Measurements from ENCODE around the gene SH3BP5L. TPM values are rescaled to one million over a fixed set of nuclear protein-coding genes. Genes with fewer than 3 reads are reported as not detected.

SH3BP5L gene
- total RNA-seq, 1 donor from 2014 or later = 25.6 TPM

- TF ChIP-seq CTCF (conservative IDR thresholded peaks at IDR 0.05; ENCODE audit: low read depth, low read length) = peak; percentile 11
- no peak overlapping the region for H3K4me3 ChIP-seq (ENCODE audit: low read depth, low read length)
- DNase-seq (ENCODE audit: low read depth) = no peak
These were observed 25.0 kb upstream of the SH3BP5L start for GRCh38 chr1:248850536-248851251.

- no peak overlapping the region for H3K4me3 ChIP-seq (ENCODE audit: low read depth, low read length)
- DNase-seq (ENCODE audit: low read depth) = no peak
- no peak for TF ChIP-seq CTCF (conservative IDR thresholded peaks at IDR 0.05; ENCODE audit: low read depth, low read length)
These were observed 24.4 kb upstream of the SH3BP5L start for GRCh38 chr1:248850124-248850523.

GRCh38 chr1:248849637-248850036 lies 23.9 kb upstream of the SH3BP5L start:
- no peak for TF ChIP-seq CTCF (conservative IDR thresholded peaks at IDR 0.05; ENCODE audit: low read depth, low read length)
- no peak for DNase-seq (ENCODE audit: low read depth)
- H3K4me3 ChIP-seq (ENCODE audit: low read depth, low read length) = no peak overlapping the region

- no peak for TF ChIP-seq CTCF (conservative IDR thresholded peaks at IDR 0.05; ENCODE audit: low read depth, low read length)
- no peak for DNase-seq (ENCODE audit: low read depth)
These were observed 23.4 kb upstream of the SH3BP5L start for GRCh38 chr1:248849152-248849551.

GRCh38 chr1:248848602-248849001 lies 22.9 kb upstream of the SH3BP5L start:
- no peak for DNase-seq (ENCODE audit: low read depth)
- no peak overlapping the region for H3K4me3 ChIP-seq (ENCODE audit: low read depth, low read length)
- no peak for TF ChIP-seq CTCF (conservative IDR thresholded peaks at IDR 0.05; ENCODE audit: low read depth, low read length)

More at GRCh38 chr1:248849152-248849551, 23.4 kb upstream of the SH3BP5L start:
- no peak overlapping the region for H3K4me3 ChIP-seq (ENCODE audit: low read depth, low read length)

GRCh38 chr1:248847956-248848561 lies 22.3 kb upstream of the SH3BP5L start:
- TF ChIP-seq CTCF (conservative IDR thresholded peaks at IDR 0.05; ENCODE audit: low read depth, low read length) = no peak
- no peak overlapping the region for H3K4me3 ChIP-seq (ENCODE audit: low read depth, low read length)

More at GRCh38 chr1:248847956-248848561, 22.3 kb upstream of the SH3BP5L start:
- DNase-seq (ENCODE audit: low read depth) = no peak

Measured in epithelial cell of proximal tubule (primary cell).